IMR-90 (cell line): Measurements from ENCODE around the gene F5. TPM values are rescaled to one million over a fixed set of nuclear protein-coding genes. Genes with fewer than 3 reads are reported as not detected.

Experiments used
- ATAC-seq: fragments of 200-7000 bp; cut with Tn5 transposase; 2 replicates; pipeline ENCODE4 v1.9.1; 2020; ENCODE audit warnings: low read depth, mild to moderate bottlenecking, moderate library complexity
- BruUV-seq: library from RNA; stranded (reverse); fragments of 400-500 nt; replicated peaks from 2 replicates; lab custom pipeline; 2021; lab: Mats Ljungman, UMichigan
- CTCF ChIA-PET: fragments of 300-600 bp; formaldehyde crosslinking; extraction: SDS; loops from one replicate; lab custom pipeline; 2021; ENCODE audit warnings: antibody characterized with exemption; lab: Yijun Ruan, JAX
- POLR2A ChIA-PET: fragments of 300-600 bp; sonication (Branson Sonifier 250); formaldehyde crosslinking; loops from one replicate; lab custom pipeline; 2022; ENCODE audit warnings: antibody characterized with exemption; ENCODE audit not compliant: unreplicated experiment; lab: Charles Lee
- DNase-seq: peaks from one replicate; pipeline ENCODE4 v3.0.0; 2013
- H2AFZ ChIP-seq: replicated peaks from 2 replicates; pipeline ENCODE3; 2013; ENCODE audit warnings: low read length, mild to moderate bottlenecking; ENCODE audit not compliant: poor library complexity
- H2AK5ac ChIP-seq: 2 replicates; pipeline ENCODE4 v1.6.1; 2013; ENCODE audit warnings: low read depth, low read length, inconsistent platforms
- H2AK9ac ChIP-seq: replicated peaks from 2 replicates; pipeline ENCODE3; 2013; ENCODE audit warnings: mild to moderate bottlenecking, low read depth, low read length, moderate library complexity; ENCODE audit not compliant: poor library complexity
- H2BK120ac ChIP-seq: 2 replicates; pipeline ENCODE4 v1.6.1; 2013; ENCODE audit warnings: low read depth, low read length, inconsistent platforms
- H2BK15ac ChIP-seq: 3 replicates; pipeline ENCODE4 v1.6.1; 2013; ENCODE audit warnings: low read depth, low read length, inconsistent platforms
- H2BK20ac ChIP-seq: 2 replicates; pipeline ENCODE4 v1.6.1; 2013; ENCODE audit warnings: low read depth, mild to moderate bottlenecking, inconsistent platforms, low read length, moderate library complexity
- H2BK5ac ChIP-seq: 2 replicates; pipeline ENCODE4 v1.6.1; 2013; ENCODE audit warnings: mild to moderate bottlenecking, low read depth, low read length, inconsistent platforms; ENCODE audit not compliant: poor library complexity, severe bottlenecking
- H3K14ac ChIP-seq: replicated peaks from 2 replicates; pipeline ENCODE4 v1.6.1; 2013; ENCODE audit warnings: low read depth, low read length, inconsistent platforms
- H3K18ac ChIP-seq: 2 replicates; pipeline ENCODE4 v1.6.1; 2013; ENCODE audit warnings: low read depth, low read length, control low read depth
- H3K23ac ChIP-seq: 2 replicates; pipeline ENCODE4 v1.6.1; 2013; ENCODE audit warnings: low read depth, low read length, inconsistent platforms
- H3K27ac ChIP-seq: 2 replicates; pipeline ENCODE4 v1.5.1; 2013; ENCODE audit warnings: mild to moderate bottlenecking, control low read depth, low read length; ENCODE audit not compliant: insufficient read depth
- H3K27me3 ChIP-seq: 2 replicates; pipeline ENCODE4 v1.6.1; 2013; ENCODE audit warnings: low read length; ENCODE audit not compliant: control insufficient read depth, insufficient read depth
- H3K36me3 ChIP-seq: 2 replicates; pipeline ENCODE4 v1.6.1; 2013; ENCODE audit warnings: low read length, mixed read lengths; ENCODE audit not compliant: control insufficient read depth, insufficient read depth
- H3K4ac ChIP-seq: 2 replicates; pipeline ENCODE4 v1.6.1; 2013; ENCODE audit warnings: low read depth, low read length, inconsistent platforms
- H3K4me1 ChIP-seq: 2 replicates; pipeline ENCODE4 v1.6.1; 2013; ENCODE audit warnings: low read length, mixed read lengths; ENCODE audit not compliant: control insufficient read depth, insufficient read depth
- H3K4me2 ChIP-seq: 2 replicates; pipeline ENCODE4 v1.6.1; 2013; ENCODE audit warnings: low read depth, mild to moderate bottlenecking, control low read depth, low read length, moderate library complexity
- H3K4me3 ChIP-seq: 2 replicates; pipeline ENCODE4 v1.5.1; 2013; ENCODE audit warnings: low read depth, mild to moderate bottlenecking, control low read depth, low read length, moderate library complexity; ENCODE audit not compliant: insufficient read depth
- H3K56ac ChIP-seq: 2 replicates; pipeline ENCODE4 v1.6.1; 2013; ENCODE audit warnings: low read length, inconsistent platforms; ENCODE audit not compliant: insufficient read depth; ENCODE audit errors: extremely low read depth
- H3K79me1 ChIP-seq, 2 experiments: 2 replicates each; pipeline ENCODE4 v1.6.1; 2013; ENCODE audit warnings: low read length in 2 of 2, inconsistent platforms in 1 of 2, low read depth in 1 of 2
- H3K9ac ChIP-seq: 2 replicates; pipeline ENCODE4 v1.6.1; 2013; ENCODE audit warnings: low read depth, low read length, control low read depth
- H3K9me1 ChIP-seq: 2 replicates; pipeline ENCODE4 v1.6.1; 2013; ENCODE audit warnings: low read length, inconsistent platforms; ENCODE audit not compliant: insufficient read depth
- H3K9me3 ChIP-seq: 2 replicates; pipeline ENCODE4 v1.6.1; 2013; ENCODE audit warnings: low read length; ENCODE audit not compliant: control insufficient read depth, insufficient read depth
- H4K20me1 ChIP-seq: 2 replicates; pipeline ENCODE4 v1.6.1; 2013; ENCODE audit warnings: low read length, inconsistent platforms; ENCODE audit not compliant: insufficient read depth
- H4K5ac ChIP-seq: 2 replicates; pipeline ENCODE4 v1.6.1; 2013; ENCODE audit warnings: mild to moderate bottlenecking, low read depth, low read length, control low read depth
- H4K8ac ChIP-seq, 2 experiments: 2 replicates each; pipeline ENCODE4 v1.6.1; 2013; ENCODE audit warnings: low read depth in 2 of 2, low read length in 2 of 2, control low read depth in 1 of 2, inconsistent platforms in 1 of 2
- H4K91ac ChIP-seq: 2 replicates; pipeline ENCODE4 v1.6.1; 2013; ENCODE audit warnings: low read depth, low read length, inconsistent platforms; ENCODE audit not compliant: insufficient read depth
- BHLHE40 ChIP-seq: fragments of 150-350 bp; IDR thresholded peaks from 2 replicates; pipeline ENCODE4 v1.6.1; 2016; ENCODE audit warnings: mild to moderate bottlenecking, low read depth, low read length
- CEBPB ChIP-seq: IDR thresholded peaks from 2 replicates; pipeline ENCODE4 v1.6.1; 2012; ENCODE audit warnings: low read depth, low read length, improper control_type of control experiment
- CTCF ChIP-seq: conservative IDR thresholded peaks from 2 replicates; pipeline ENCODE4 v1.5.1; 2012; ENCODE audit warnings: mild to moderate bottlenecking, low read depth, low read length, improper control_type of control experiment
- POLR2A ChIP-seq: IDR thresholded peaks from 2 replicates; pipeline ENCODE4 v1.6.1; 2012; ENCODE audit warnings: mild to moderate bottlenecking, low read depth, low read length
- RAD21 ChIP-seq: IDR thresholded peaks from 2 replicates; pipeline ENCODE4 v1.6.1; 2012; ENCODE audit warnings: low read length, improper control_type of control experiment
- WGBS, 2 experiments: methylation state at CpG; one replicate each; pipeline versions ENCODE4 v1.1.5 to v1.1.7; 2013; ENCODE audit warnings: missing lambda C conversion rate in 2 of 2; ENCODE audit not compliant: insufficient read length in 1 of 2; ENCODE audit errors: extremely low coverage in 2 of 2; 5-methylcytosine and 5-hydroxymethylcytosine counted together
- dilution Hi-C: fragments of 300-500 bp; cut with HindIII; formaldehyde crosslinking; loops from one replicate; pipeline ENCODE4 v1.14.3; 2018; ENCODE audit warnings: low sequenced_read_pairs; ENCODE audit not compliant: unreplicated experiment
- in situ Hi-C: fragments of 300-500 bp; cut with MboI; formaldehyde crosslinking; loops from 3 replicates; pipeline ENCODE4 v1.14.3; 2019; ENCODE audit warnings: low sequenced_read_pairs, inconsistent platforms, mixed read lengths
- intact Hi-C: fragments of 100-400 bp; cut with micrococcal nuclease; formaldehyde crosslinking; loops from 2 replicates; pipeline ENCODE4 v1.10.0; 2022
- polyA plus RNA-seq, 3 experiments: library from polyadenylated mRNA; depleted of rRNA; stranded (reverse); fragments of >200 nt; gene quantifications; 2 replicates each; pipeline ENCODE4 v1.2.3, GENCODE V29; 2012; ENCODE audit warnings: low replicate concordance in 1 of 3
- total RNA-seq: library from RNA; depleted of rRNA; stranded (reverse); fragments of >200 nt; gene quantifications from 2 replicates; pipeline ENCODE4 v1.2.3, GENCODE V29; 2012

Gene F5
- total and polyA plus RNA-seq, 2 of the 4 experiments (the other 2 are of a cell fraction) = not detected

- CTCF ChIA-PET = interaction anchor here (1.0 to 1.2 kb wide), 2 partner anchors 15 to 208 kb away, joined by 3 read pairs; partner anchors contain the start of gene F5
- POLR2A ChIA-PET = no interaction called here
Measured at GRCh38 chr1:169601096-169601881, 15.0 kb upstream of the F5 start.

More at GRCh38 chr1:169601096-169601881, 15.0 kb upstream of the F5 start:
- Histone ChIP-seq H2AFZ (no peak overlapping the region), H3K27me3 (no peaks in the 10 kb centered on the region), H3K79me1 (no peaks in the 10 kb centered on the region), H2BK120ac (no peak overlapping the region), H2BK20ac (no peak overlapping the region), H3K36me3 (no peaks in the 10 kb centered on the region), H4K8ac (no peak overlapping the region), H3K56ac (no peak overlapping the region), H3K4me2 (no peak overlapping the region), H3K4me3 (no peak overlapping the region), H3K4ac (no peak overlapping the region), H4K20me1 (no peaks in the 10 kb centered on the region), H3K9me3 (no peaks in the 10 kb centered on the region), H3K9me1 (no peaks in the 10 kb centered on the region), H2BK5ac (no peak overlapping the region), H3K4me1 (no peaks in the 10 kb centered on the region), H4K5ac (no peak overlapping the region), H3K23ac (no peak overlapping the region), H3K18ac (no peak overlapping the region), H2BK15ac (no peak overlapping the region), H4K91ac (no peak overlapping the region), H2AK5ac (no peak overlapping the region), H2AK9ac (no peak overlapping the region), H3K27ac (no peak overlapping the region), H3K14ac (no peak overlapping the region), H3K9ac (no peak overlapping the region)
- no CpG with 5 or more reads among the region's 3 CpGs for WGBS, 2 experiments
- ATAC-seq (peak; percentile 37; the same call in 1 of the 2 replicates), DNase-seq (peak; percentile 20)
- dilution Hi-C loops (no loop called here), in situ Hi-C loops (no loop called here), intact Hi-C loops (loop anchor here (1.0 kb wide), 2 partner anchors 111 to 208 kb away; no protein-coding TSS in a partner anchor)
- BruUV-seq = no TSS peak
- TF ChIP-seq BHLHE40 (no peak), CEBPB (no peak), RAD21 (peak; percentile 40), POLR2A (no peak), CTCF (peak; percentile 35)
